Stimulated activated CD4-positive, alpha-beta T cell treated with anti-CD3 and anti-CD28 coated beads, Interleukin-15, amount 100 ng/mL, for 24 hours (primary cell): ENCODE data around the gene HOXA2.

ENCODE experiments used
- DNase-seq: peaks from one replicate; pipeline ENCODE4 v3.0.0-alpha.2; 2020

Gene HOXA2

GRCh38 chr7:27124902-27125689 lies 22.6 kb upstream of the HOXA2 start:
- DNase-seq, result no peak

GRCh38 chr7:27124096-27124901 lies 21.8 kb upstream of the HOXA2 start:
- no peak for DNase-seq

GRCh38 chr7:27123477-27124053 lies 21.1 kb upstream of the HOXA2 start:
- no peak for DNase-seq

GRCh38 chr7:27123007-27123476 lies 20.6 kb upstream of the HOXA2 start:
- no peak for DNase-seq

GRCh38 chr7:27122077-27122910 lies 19.8 kb upstream of the HOXA2 start:
- DNase-seq, result no peak

- DNase-seq, result no peak
Observed at GRCh38 chr7:27121684-27122076, 19.2 kb upstream of the HOXA2 start.

GRCh38 chr7:27119412-27119911 lies 17.0 kb upstream of the HOXA2 start:
- no peak for DNase-seq

- DNase-seq, result no peak
Observed at GRCh38 chr7:27118580-27118979, 16.1 kb upstream of the HOXA2 start.

- no peak for DNase-seq
Observed at GRCh38 chr7:27117887-27118491, 15.5 kb upstream of the HOXA2 start.

- no peak for DNase-seq
Observed at GRCh38 chr7:27116962-27117886, 14.7 kb upstream of the HOXA2 start.

- DNase-seq, result no peak
Observed at GRCh38 chr7:27116031-27116961, 13.8 kb upstream of the HOXA2 start.

- no peak for DNase-seq
Observed at GRCh38 chr7:27115221-27116026, 12.9 kb upstream of the HOXA2 start.

GRCh38 chr7:27114881-27115220 lies 12.4 kb upstream of the HOXA2 start:
- DNase-seq, result no peak

- no peak for DNase-seq
Observed at GRCh38 chr7:27113991-27114769, 11.7 kb upstream of the HOXA2 start.

GRCh38 chr7:27112955-27113949 lies 10.8 kb upstream of the HOXA2 start:
- no peak for DNase-seq

GRCh38 chr7:27112361-27112760 lies 9.9 kb upstream of the HOXA2 start:
- no peak for DNase-seq

GRCh38 chr7:27111751-27112277 lies 9.3 kb upstream of the HOXA2 start:
- no peak for DNase-seq
